A673 (cell line): ENCODE measurements around the gene PREX1.

Experiments
- EZH2 ChIP-seq: fragments of 200-600 bp; sonication (generic); IDR thresholded peaks from 2 replicates; pipeline ENCODE4 v1.6.1; 2017; ENCODE audit warnings: borderline replicate concordance, low read depth, mild to moderate bottlenecking, mixed read lengths, antibody characterized with exemption, low read length; ENCODE audit not compliant: poor library complexity, severe bottlenecking
- TF ChIP-seq, protein P1 (sequence below): fragments of 300-800, 200-600 bp; sonication (generic); conservative IDR thresholded peaks from 2 replicates; pipeline ENCODE4 v1.5.1; 2017; ENCODE audit warnings: low read depth, mild to moderate bottlenecking, antibody characterized with exemption, low read length, moderate library complexity, mixed read lengths

DNA sequence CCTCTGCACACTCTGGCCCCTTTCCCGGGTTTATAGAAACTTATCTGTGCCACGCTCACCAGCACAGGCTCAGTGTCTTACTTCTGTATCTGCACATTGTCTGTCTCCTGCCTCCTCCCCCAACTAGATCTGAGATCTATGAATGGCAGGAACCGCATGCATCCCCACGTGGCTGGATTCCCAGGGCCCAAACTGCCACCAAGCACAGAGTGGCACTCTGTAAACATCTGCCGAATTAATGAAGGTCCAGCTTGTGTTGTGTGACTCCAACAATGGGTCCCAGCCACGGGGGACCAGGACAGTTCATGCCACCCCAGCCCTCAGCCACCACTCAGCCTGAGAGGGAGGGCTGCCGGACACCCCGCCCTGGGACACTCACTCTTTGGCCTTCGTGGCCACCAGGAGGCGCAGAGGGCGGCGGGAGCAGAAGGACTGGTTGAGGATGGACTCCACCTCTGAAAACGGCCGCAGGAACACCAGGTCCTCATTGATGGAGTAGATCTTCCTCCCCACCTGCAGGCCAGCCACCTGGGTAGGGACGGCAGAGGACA, 171.1 kb downstream of the PREX1 start:
- TF ChIP-seq, protein P1, sequence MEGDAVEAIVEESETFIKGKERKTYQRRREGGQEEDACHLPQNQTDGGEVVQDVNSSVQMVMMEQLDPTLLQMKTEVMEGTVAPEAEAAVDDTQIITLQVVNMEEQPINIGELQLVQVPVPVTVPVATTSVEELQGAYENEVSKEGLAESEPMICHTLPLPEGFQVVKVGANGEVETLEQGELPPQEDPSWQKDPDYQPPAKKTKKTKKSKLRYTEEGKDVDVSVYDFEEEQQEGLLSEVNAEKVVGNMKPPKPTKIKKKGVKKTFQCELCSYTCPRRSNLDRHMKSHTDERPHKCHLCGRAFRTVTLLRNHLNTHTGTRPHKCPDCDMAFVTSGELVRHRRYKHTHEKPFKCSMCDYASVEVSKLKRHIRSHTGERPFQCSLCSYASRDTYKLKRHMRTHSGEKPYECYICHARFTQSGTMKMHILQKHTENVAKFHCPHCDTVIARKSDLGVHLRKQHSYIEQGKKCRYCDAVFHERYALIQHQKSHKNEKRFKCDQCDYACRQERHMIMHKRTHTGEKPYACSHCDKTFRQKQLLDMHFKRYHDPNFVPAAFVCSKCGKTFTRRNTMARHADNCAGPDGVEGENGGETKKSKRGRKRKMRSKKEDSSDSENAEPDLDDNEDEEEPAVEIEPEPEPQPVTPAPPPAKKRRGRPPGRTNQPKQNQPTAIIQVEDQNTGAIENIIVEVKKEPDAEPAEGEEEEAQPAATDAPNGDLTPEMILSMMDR = no peak
- no peak for TF ChIP-seq EZH2
